Neural cell (in vitro differentiated cells): ENCODE results near the gene MMP14.

Experiments
- EZH2 ChIP-seq: fragments of 200-600, 300-800 bp; shearing (Covaris generic), sonication (generic); IDR thresholded peaks from 2 replicates; pipeline ENCODE4 v1.6.1; 2014; ENCODE audit warnings: antibody characterized with exemption, low read length, borderline replicate concordance, mild to moderate bottlenecking; ENCODE audit not compliant: insufficient read depth, poor library complexity, severe bottlenecking
- MXI1 ChIP-seq: fragments of 450-650 bp; conservative IDR thresholded peaks from 2 replicates; pipeline ENCODE4 v1.6.1; 2014; ENCODE audit warnings: antibody characterized with exemption, mild to moderate bottlenecking; ENCODE audit not compliant: poor library complexity, severe bottlenecking
- POLR2AphosphoS5 ChIP-seq: IDR thresholded peaks from 2 replicates; pipeline ENCODE4 v1.6.1; 2012
- RAD21 ChIP-seq: fragments of 450-650 bp; conservative IDR thresholded peaks from 2 replicates; pipeline ENCODE4 v1.6.1; 2014; ENCODE audit warnings: antibody characterized with exemption, mild to moderate bottlenecking, moderate library complexity
- TF ChIP-seq, protein P1 (sequence below): fragments of 450-650 bp; IDR thresholded peaks from 2 replicates; pipeline ENCODE4 v1.5.1; 2014; ENCODE audit warnings: antibody characterized with exemption, mild to moderate bottlenecking, moderate library complexity; ENCODE audit not compliant: poor library complexity, severe bottlenecking
- TF ChIP-seq, protein P2 (sequence below): IDR thresholded peaks from 2 replicates; pipeline ENCODE4 v1.6.1; 2012; ENCODE audit warnings: borderline replicate concordance

DNA sequence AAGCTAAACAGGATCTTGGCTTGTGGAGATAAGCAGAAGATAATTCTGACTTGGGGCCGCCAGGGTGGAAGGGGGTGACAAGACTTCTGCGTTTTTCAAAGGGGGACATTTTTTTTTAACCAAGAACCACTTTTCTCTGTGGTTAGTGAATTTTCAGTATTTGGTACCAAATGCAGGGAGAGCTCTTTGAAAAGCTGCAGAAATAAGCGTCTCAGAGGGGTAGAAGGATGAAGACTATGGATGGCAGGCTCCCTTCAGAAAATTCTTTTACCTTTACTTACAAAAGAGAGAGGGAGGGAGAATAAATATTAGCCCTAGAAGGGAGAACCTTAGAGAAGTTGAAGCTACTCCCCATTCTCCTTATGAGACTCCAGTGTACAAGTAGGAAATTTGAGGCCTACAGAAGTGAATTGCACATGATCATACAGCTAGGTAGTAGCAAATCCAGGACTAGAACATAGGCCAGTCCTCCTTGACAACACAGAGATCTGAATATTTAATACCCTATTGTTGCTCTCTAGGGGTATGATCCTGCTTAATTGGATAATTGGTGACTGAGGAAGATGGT is 5.9 kb upstream of the MMP14 start:
- TF ChIP-seq, protein P1, sequence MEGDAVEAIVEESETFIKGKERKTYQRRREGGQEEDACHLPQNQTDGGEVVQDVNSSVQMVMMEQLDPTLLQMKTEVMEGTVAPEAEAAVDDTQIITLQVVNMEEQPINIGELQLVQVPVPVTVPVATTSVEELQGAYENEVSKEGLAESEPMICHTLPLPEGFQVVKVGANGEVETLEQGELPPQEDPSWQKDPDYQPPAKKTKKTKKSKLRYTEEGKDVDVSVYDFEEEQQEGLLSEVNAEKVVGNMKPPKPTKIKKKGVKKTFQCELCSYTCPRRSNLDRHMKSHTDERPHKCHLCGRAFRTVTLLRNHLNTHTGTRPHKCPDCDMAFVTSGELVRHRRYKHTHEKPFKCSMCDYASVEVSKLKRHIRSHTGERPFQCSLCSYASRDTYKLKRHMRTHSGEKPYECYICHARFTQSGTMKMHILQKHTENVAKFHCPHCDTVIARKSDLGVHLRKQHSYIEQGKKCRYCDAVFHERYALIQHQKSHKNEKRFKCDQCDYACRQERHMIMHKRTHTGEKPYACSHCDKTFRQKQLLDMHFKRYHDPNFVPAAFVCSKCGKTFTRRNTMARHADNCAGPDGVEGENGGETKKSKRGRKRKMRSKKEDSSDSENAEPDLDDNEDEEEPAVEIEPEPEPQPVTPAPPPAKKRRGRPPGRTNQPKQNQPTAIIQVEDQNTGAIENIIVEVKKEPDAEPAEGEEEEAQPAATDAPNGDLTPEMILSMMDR, result no peak
- TF ChIP-seq EZH2 (no peak), POLR2AphosphoS5 (no peak), RAD21 (no peak), MXI1 (no peak)
- TF ChIP-seq, protein P2, sequence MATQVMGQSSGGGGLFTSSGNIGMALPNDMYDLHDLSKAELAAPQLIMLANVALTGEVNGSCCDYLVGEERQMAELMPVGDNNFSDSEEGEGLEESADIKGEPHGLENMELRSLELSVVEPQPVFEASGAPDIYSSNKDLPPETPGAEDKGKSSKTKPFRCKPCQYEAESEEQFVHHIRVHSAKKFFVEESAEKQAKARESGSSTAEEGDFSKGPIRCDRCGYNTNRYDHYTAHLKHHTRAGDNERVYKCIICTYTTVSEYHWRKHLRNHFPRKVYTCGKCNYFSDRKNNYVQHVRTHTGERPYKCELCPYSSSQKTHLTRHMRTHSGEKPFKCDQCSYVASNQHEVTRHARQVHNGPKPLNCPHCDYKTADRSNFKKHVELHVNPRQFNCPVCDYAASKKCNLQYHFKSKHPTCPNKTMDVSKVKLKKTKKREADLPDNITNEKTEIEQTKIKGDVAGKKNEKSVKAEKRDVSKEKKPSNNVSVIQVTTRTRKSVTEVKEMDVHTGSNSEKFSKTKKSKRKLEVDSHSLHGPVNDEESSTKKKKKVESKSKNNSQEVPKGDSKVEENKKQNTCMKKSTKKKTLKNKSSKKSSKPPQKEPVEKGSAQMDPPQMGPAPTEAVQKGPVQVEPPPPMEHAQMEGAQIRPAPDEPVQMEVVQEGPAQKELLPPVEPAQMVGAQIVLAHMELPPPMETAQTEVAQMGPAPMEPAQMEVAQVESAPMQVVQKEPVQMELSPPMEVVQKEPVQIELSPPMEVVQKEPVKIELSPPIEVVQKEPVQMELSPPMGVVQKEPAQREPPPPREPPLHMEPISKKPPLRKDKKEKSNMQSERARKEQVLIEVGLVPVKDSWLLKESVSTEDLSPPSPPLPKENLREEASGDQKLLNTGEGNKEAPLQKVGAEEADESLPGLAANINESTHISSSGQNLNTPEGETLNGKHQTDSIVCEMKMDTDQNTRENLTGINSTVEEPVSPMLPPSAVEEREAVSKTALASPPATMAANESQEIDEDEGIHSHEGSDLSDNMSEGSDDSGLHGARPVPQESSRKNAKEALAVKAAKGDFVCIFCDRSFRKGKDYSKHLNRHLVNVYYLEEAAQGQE, result no peak
